Uterus (tissue), 2 donors: Measurements from ENCODE around the gene CD48.
A peak's percentile ranks its signal among the peaks of the same experiment; 100 is the strongest.

Experiments used
- POLR2A ChIP-seq, 2 donors: fragments of 450-650 bp; IDR thresholded peaks; one replicate each; pipeline ENCODE4 v1.6.1; 2016; ENCODE audit warnings: antibody characterized with exemption in 2 of 2, mild to moderate bottlenecking in 1 of 2, moderate library complexity in 1 of 2
- TF ChIP-seq, protein P1 (sequence below), 4 experiments: fragments of 200-600 bp in 2 of 4; fragments of 450-650 bp in 2 of 4; sonication (generic) in 2 of 4; IDR thresholded peaks; one replicate each; pipeline ENCODE4 v1.5.1; 2016 to 2019; ENCODE audit warnings: antibody characterized with exemption in 4 of 4, mild to moderate bottlenecking in 2 of 4, moderate library complexity in 1 of 4

DNA sequence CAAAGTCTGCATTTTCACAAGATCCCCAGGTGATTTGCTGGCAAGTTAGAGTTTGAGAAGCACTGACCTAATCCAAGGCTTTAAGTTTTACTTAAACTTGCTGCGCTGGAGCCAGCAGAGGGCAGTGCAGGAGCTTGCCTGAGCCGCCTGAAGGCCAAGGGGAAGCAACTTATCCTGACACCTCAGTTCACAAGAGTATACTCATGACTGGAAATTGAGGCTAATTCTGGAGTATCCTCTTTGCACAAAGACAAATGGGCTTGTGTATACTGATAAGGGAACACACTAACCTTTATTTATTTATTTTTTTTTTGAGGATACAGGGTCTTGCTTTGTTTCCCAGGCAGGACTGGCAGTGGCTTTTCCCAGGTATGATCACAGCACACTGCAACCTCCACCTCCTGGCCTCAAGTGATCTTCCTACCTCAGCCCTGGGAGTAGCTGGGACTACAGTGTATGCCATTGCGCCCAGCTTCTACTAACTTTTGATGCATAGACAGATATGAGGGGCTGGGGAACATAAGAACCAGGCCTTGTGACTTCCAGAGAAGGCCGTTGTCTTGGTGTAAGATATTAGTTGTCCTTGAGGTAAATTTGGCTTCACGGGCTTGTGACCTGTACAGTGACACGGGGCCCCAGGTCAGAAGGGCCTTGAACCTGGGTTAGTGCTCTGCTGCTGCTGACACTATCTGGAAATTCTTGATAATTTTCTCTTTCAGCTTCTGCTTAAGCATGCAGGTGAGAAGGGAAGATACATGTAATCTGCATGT, 35.8 kb downstream of the CD48 start:
- no peak for TF ChIP-seq POLR2A (IDR thresholded peaks at IDR 0.05)
- TF ChIP-seq, protein P1, sequence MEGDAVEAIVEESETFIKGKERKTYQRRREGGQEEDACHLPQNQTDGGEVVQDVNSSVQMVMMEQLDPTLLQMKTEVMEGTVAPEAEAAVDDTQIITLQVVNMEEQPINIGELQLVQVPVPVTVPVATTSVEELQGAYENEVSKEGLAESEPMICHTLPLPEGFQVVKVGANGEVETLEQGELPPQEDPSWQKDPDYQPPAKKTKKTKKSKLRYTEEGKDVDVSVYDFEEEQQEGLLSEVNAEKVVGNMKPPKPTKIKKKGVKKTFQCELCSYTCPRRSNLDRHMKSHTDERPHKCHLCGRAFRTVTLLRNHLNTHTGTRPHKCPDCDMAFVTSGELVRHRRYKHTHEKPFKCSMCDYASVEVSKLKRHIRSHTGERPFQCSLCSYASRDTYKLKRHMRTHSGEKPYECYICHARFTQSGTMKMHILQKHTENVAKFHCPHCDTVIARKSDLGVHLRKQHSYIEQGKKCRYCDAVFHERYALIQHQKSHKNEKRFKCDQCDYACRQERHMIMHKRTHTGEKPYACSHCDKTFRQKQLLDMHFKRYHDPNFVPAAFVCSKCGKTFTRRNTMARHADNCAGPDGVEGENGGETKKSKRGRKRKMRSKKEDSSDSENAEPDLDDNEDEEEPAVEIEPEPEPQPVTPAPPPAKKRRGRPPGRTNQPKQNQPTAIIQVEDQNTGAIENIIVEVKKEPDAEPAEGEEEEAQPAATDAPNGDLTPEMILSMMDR (IDR thresholded peaks at IDR 0.05) = peak; percentile 19 to 32 (median 31)
